GM23338 (cell line): ENCODE data around the gene TERT. TPM values are rescaled to one million over a fixed set of nuclear protein-coding genes. Genes with fewer than 3 reads are reported as not detected.

ENCODE experiments used
- ATAC-seq: fragments of 200-7000 bp; cut with Tn5 transposase; 3 replicates; pipeline ENCODE4 v1.9.1; 2020
- DNase-seq: peaks from one replicate; pipeline ENCODE4 v3.0.0-alpha.2; 2015; ENCODE audit warnings: low spot score
- H2AFZ ChIP-seq: fragments of 200-600 bp; sonication (generic); 2 replicates; pipeline ENCODE4 v1.8.0; 2016; ENCODE audit warnings: antibody characterized with exemption, mild to moderate bottlenecking, moderate library complexity
- H3F3A ChIP-seq: fragments of 200-600 bp; sonication (generic); replicated peaks from 2 replicates; pipeline ENCODE4 v1.8.0; 2017; ENCODE audit warnings: antibody characterized with exemption, mixed run types, low read depth
- H3K27ac ChIP-seq: fragments of 200-600 bp; sonication (generic); 2 replicates; pipeline ENCODE4 v1.6.1; 2016; ENCODE audit warnings: low read depth
- H3K27me3 ChIP-seq: fragments of 200-600 bp; sonication (generic); 2 replicates; pipeline ENCODE4 v1.8.0; 2016; ENCODE audit warnings: mild to moderate bottlenecking, mixed run types, moderate library complexity; ENCODE audit not compliant: insufficient read depth
- H3K36me3 ChIP-seq: fragments of 200-600 bp; sonication (generic); 2 replicates; pipeline ENCODE4 v1.8.0; 2016; ENCODE audit warnings: mild to moderate bottlenecking; ENCODE audit not compliant: insufficient read depth
- H3K4me1 ChIP-seq: fragments of 200-600 bp; sonication (generic); 2 replicates; pipeline ENCODE4 v1.8.0; 2016; ENCODE audit warnings: mild to moderate bottlenecking, moderate library complexity; ENCODE audit not compliant: insufficient read depth
- H3K4me2 ChIP-seq: fragments of 200-600 bp; sonication (generic); 2 replicates; pipeline ENCODE4 v1.7.1; 2017; ENCODE audit warnings: mixed run types
- H3K4me3 ChIP-seq: fragments of 200-600 bp; sonication (generic); 2 replicates; pipeline ENCODE4 v1.6.1; 2016; ENCODE audit warnings: mixed run types
- H3K79me2 ChIP-seq: fragments of 200-600 bp; sonication (generic); replicated peaks from 2 replicates; pipeline ENCODE4 v1.8.0; 2017; ENCODE audit warnings: mild to moderate bottlenecking; ENCODE audit not compliant: insufficient read depth
- H3K9me2 ChIP-seq: fragments of 200-600 bp; sonication (generic); 2 replicates; pipeline ENCODE4 v1.8.0; 2017; ENCODE audit not compliant: insufficient read depth
- H4K20me1 ChIP-seq: fragments of 200-600 bp; sonication (generic); replicated peaks from 2 replicates; pipeline ENCODE4 v1.8.0; 2017; ENCODE audit warnings: mild to moderate bottlenecking; ENCODE audit not compliant: insufficient read depth
- H3K27ac Mint-ChIP-seq: 2 replicates; pipeline ENCODE4 v1.8.0; 2020; ENCODE audit warnings: inconsistent platforms, mild to moderate bottlenecking, moderate library complexity, mixed read lengths
- H3K27me3 Mint-ChIP-seq: 3 replicates; pipeline ENCODE4 v1.8.0; 2022; ENCODE audit warnings: low read depth, mild to moderate bottlenecking, moderate library complexity, mixed read lengths, inconsistent platforms; ENCODE audit not compliant: insufficient read depth, poor library complexity
- H3K36me3 Mint-ChIP-seq: 3 replicates; pipeline ENCODE4 v1.8.0; 2021; ENCODE audit warnings: low read depth, mild to moderate bottlenecking, inconsistent platforms, moderate library complexity, mixed read lengths
- H3K4me1 Mint-ChIP-seq: 3 replicates; pipeline ENCODE4 v1.8.0; 2020; ENCODE audit warnings: mild to moderate bottlenecking, inconsistent platforms, mixed read lengths
- H3K4me3 Mint-ChIP-seq: 3 replicates; pipeline ENCODE4 v1.8.0; 2021; ENCODE audit warnings: moderate library complexity, mild to moderate bottlenecking, inconsistent platforms, mixed read lengths
- H3K9me3 Mint-ChIP-seq: 3 replicates; pipeline ENCODE4 v1.8.0; 2020; ENCODE audit warnings: moderate library complexity, mild to moderate bottlenecking, inconsistent platforms, mixed read lengths
- EZH2 ChIP-seq: fragments of 200-600 bp; sonication (generic); IDR thresholded peaks from one replicate; pipeline ENCODE4 v1.8.0; 2017; ENCODE audit warnings: antibody characterized with exemption, mild to moderate bottlenecking, low read depth; ENCODE audit not compliant: unreplicated experiment
- EZH2phosphoT487 ChIP-seq: fragments of 200-600 bp; sonication (generic); IDR thresholded peaks from one replicate; pipeline ENCODE4 v1.8.1; 2018; ENCODE audit warnings: antibody characterized with exemption; ENCODE audit not compliant: unreplicated experiment
- JUNB ChIP-seq: IDR thresholded peaks from one replicate; pipeline ENCODE4 v1.6.1; 2016; ENCODE audit warnings: antibody characterized with exemption; ENCODE audit not compliant: unreplicated experiment
- POLR2AphosphoS5 ChIP-seq: IDR thresholded peaks from 2 replicates; pipeline ENCODE4 v1.6.1; 2016; ENCODE audit warnings: antibody characterized with exemption, low read depth
- STAT1 ChIP-seq: IDR thresholded peaks from one replicate; pipeline ENCODE4 v1.6.1; 2016; ENCODE audit warnings: antibody characterized with exemption; ENCODE audit not compliant: unreplicated experiment
- ZNF114 ChIP-seq: fragments of 250-450 bp; sonication (Bioruptor Pico); IDR thresholded peaks from 2 replicates; pipeline ENCODE4 v1.5.0; 2020; ENCODE audit warnings: mild to moderate bottlenecking, moderate library complexity
- ZNF331 ChIP-seq: fragments of 250-450 bp; sonication (Bioruptor Pico); IDR thresholded peaks from 2 replicates; pipeline ENCODE4 v1.5.0; 2020; ENCODE audit warnings: low read depth, mild to moderate bottlenecking, moderate library complexity
- polyA plus RNA-seq: library from polyadenylated mRNA; unstranded; fragments of >200 nt; fragmentation: Nextera tagmentation; extraction: Ambion mirVana; gene quantifications from 2 replicates; pipeline ENCODE4 v1.2.1, GENCODE V29; 2016
- total RNA-seq: library from RNA; depleted of rRNA; stranded (reverse); fragments of >200 nt; shearing (Covaris generic); gene quantifications from 2 replicates; pipeline ENCODE4 v1.2.3, GENCODE V29; 2014
- TF ChIP-seq, protein P1 (sequence below), 2 experiments: fragments of 200-600 bp in 1 of 2; sonication (generic) in 1 of 2; conservative IDR thresholded peaks; 2 replicates each; pipeline versions ENCODE4 v1.5.1 to v1.6.1; 2016 to 2017; ENCODE audit warnings: antibody characterized with exemption in 2 of 2, low read depth in 2 of 2, mild to moderate bottlenecking in 2 of 2, moderate library complexity in 1 of 2
- TF ChIP-seq, protein P2 (sequence below): IDR thresholded peaks from 2 replicates; pipeline ENCODE4 v1.6.1; 2016; ENCODE audit warnings: antibody characterized with exemption
- TF ChIP-seq, protein P3 (sequence below): fragments of 250-450 bp; sonication (Bioruptor Pico); IDR thresholded peaks from 2 replicates; pipeline ENCODE4 v1.5.0; 2020; ENCODE audit warnings: mild to moderate bottlenecking, moderate library complexity

The TERT gene
- total and polyA plus RNA-seq, 2 experiments from 2014 or later, result 9.8 to 46.4 TPM

DNA sequence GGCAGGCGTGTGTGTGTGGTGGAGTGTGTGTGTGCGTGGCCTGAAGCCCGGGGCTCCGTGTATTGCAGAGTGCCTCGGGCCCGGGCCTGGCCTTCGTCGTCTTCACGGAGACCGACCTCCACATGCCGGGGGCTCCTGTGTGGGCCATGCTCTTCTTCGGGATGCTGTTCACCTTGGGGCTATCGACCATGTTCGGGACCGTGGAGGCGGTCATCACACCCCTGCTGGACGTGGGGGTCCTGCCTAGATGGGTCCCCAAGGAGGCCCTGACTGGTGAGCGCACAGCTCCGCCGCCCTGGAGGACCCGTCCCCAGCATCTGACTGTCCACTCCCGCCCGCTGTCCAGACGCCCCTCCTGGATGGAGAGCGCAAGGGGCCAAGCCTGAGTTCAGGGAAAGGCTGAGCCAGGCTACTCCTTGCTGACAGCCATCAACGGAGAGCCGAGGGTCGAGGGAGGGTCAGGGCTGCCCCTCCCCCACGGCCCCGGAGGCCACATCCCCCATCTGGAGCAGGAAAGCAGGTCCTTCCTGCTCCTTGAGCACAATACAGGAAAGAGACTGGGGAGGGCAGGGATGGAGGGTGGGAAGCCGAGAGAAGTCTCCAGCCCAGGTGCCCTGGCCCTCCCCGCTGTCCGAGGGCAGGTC, 51.3 kb downstream of the TERT start (continued):
- TF ChIP-seq, protein P1, sequence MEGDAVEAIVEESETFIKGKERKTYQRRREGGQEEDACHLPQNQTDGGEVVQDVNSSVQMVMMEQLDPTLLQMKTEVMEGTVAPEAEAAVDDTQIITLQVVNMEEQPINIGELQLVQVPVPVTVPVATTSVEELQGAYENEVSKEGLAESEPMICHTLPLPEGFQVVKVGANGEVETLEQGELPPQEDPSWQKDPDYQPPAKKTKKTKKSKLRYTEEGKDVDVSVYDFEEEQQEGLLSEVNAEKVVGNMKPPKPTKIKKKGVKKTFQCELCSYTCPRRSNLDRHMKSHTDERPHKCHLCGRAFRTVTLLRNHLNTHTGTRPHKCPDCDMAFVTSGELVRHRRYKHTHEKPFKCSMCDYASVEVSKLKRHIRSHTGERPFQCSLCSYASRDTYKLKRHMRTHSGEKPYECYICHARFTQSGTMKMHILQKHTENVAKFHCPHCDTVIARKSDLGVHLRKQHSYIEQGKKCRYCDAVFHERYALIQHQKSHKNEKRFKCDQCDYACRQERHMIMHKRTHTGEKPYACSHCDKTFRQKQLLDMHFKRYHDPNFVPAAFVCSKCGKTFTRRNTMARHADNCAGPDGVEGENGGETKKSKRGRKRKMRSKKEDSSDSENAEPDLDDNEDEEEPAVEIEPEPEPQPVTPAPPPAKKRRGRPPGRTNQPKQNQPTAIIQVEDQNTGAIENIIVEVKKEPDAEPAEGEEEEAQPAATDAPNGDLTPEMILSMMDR (conservative IDR thresholded peaks at IDR 0.05; ENCODE audit: low read depth in 2 of 2), result no peak
- no peak for TF ChIP-seq STAT1
- no peak for TF ChIP-seq ZNF114 (CRISPR knock-in tag)
- TF ChIP-seq ZNF331 (CRISPR knock-in tag), result no peak
- TF ChIP-seq, protein P2, sequence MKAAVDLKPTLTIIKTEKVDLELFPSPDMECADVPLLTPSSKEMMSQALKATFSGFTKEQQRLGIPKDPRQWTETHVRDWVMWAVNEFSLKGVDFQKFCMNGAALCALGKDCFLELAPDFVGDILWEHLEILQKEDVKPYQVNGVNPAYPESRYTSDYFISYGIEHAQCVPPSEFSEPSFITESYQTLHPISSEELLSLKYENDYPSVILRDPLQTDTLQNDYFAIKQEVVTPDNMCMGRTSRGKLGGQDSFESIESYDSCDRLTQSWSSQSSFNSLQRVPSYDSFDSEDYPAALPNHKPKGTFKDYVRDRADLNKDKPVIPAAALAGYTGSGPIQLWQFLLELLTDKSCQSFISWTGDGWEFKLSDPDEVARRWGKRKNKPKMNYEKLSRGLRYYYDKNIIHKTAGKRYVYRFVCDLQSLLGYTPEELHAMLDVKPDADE, result no peak
- TF ChIP-seq POLR2AphosphoS5, result no peak
- no peak for TF ChIP-seq JUNB
- TF ChIP-seq EZH2, result no peak

DNA sequence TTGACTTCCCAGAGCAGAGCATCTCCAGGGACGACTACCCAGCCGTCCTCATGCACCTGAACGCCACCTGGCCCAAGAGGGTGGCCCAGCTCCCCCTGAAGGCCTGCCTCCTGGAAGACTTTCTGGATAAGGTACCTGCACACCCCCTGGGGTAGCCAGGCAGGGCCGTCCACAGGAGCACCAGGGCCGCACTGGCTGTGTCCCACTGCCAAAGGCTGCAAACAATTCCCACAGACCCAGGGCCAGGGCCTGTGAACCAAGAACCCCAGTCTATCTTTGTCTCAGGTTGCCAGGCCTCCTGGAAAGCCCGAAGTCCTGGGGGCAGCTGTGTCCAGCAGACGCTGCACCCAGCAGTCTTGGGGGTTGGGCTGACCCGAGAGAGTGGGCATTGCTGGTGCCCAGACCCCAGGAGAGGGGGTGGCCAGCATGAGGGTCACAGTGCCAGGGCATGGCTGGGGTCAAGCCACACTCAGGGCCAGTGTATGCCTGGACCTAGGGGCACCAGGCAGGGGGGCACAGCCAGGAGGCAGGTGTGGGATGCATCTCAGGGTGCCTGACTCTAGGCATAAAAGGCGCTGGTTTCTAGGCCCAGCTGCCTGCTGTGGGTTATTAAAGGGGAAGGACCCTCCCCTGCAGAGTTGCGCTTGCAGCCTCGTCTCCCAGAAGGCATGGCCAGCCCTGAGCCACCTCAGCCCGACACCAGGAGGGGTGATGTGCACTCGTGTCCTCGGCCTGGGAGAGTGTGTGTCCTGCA, 52.0 kb downstream of the TERT start:
- no peaks in the 10 kb centered on the region for H3K36me3 ChIP-seq
- H3K9me3 Mint-ChIP-seq, result no peaks in the 10 kb centered on the region; the same call in 2 of the 3 replicates
- H4K20me1 ChIP-seq, result no peaks in the 10 kb centered on the region
- H3K27me3 Mint-ChIP-seq, result peaks cover 6% of the 10 kb centered on the region
- H3F3A ChIP-seq, result no peaks in the 10 kb centered on the region
- no peak overlapping the region for H3K4me2 ChIP-seq
- H3K27me3 ChIP-seq, result no peaks in the 10 kb centered on the region
- DNase-seq, result no peak
- H2AFZ ChIP-seq, result no peak overlapping the region
- no peaks in the 10 kb centered on the region for H3K9me2 ChIP-seq
- no peak overlapping the region for H3K27ac Mint-ChIP-seq
- H3K36me3 Mint-ChIP-seq, result no peaks in the 10 kb centered on the region
- no peak overlapping the region for H3K4me3 ChIP-seq
- H3K4me3 Mint-ChIP-seq, result no peak overlapping the region
- ATAC-seq, result no peak
- 0 out of 2 replicates have a peak, but pooled peaks cover 3% of the 10 kb centered on the region for H3K4me1 ChIP-seq
- H3K27ac ChIP-seq, result no peak overlapping the region
- no peaks in the 10 kb centered on the region for H3K79me2 ChIP-seq
- peaks cover 13% of the 10 kb centered on the region; the same call in 2 of the 3 replicates for H3K4me1 Mint-ChIP-seq
- TF ChIP-seq EZH2 (no peak), POLR2AphosphoS5 (no peak), EZH2phosphoT487 (no peak), JUNB (no peak)
- TF ChIP-seq, protein P1 (conservative IDR thresholded peaks at IDR 0.05; ENCODE audit: low read depth in 2 of 2), result no peak
- TF ChIP-seq, protein P2, result no peak
- TF ChIP-seq, protein P3, sequence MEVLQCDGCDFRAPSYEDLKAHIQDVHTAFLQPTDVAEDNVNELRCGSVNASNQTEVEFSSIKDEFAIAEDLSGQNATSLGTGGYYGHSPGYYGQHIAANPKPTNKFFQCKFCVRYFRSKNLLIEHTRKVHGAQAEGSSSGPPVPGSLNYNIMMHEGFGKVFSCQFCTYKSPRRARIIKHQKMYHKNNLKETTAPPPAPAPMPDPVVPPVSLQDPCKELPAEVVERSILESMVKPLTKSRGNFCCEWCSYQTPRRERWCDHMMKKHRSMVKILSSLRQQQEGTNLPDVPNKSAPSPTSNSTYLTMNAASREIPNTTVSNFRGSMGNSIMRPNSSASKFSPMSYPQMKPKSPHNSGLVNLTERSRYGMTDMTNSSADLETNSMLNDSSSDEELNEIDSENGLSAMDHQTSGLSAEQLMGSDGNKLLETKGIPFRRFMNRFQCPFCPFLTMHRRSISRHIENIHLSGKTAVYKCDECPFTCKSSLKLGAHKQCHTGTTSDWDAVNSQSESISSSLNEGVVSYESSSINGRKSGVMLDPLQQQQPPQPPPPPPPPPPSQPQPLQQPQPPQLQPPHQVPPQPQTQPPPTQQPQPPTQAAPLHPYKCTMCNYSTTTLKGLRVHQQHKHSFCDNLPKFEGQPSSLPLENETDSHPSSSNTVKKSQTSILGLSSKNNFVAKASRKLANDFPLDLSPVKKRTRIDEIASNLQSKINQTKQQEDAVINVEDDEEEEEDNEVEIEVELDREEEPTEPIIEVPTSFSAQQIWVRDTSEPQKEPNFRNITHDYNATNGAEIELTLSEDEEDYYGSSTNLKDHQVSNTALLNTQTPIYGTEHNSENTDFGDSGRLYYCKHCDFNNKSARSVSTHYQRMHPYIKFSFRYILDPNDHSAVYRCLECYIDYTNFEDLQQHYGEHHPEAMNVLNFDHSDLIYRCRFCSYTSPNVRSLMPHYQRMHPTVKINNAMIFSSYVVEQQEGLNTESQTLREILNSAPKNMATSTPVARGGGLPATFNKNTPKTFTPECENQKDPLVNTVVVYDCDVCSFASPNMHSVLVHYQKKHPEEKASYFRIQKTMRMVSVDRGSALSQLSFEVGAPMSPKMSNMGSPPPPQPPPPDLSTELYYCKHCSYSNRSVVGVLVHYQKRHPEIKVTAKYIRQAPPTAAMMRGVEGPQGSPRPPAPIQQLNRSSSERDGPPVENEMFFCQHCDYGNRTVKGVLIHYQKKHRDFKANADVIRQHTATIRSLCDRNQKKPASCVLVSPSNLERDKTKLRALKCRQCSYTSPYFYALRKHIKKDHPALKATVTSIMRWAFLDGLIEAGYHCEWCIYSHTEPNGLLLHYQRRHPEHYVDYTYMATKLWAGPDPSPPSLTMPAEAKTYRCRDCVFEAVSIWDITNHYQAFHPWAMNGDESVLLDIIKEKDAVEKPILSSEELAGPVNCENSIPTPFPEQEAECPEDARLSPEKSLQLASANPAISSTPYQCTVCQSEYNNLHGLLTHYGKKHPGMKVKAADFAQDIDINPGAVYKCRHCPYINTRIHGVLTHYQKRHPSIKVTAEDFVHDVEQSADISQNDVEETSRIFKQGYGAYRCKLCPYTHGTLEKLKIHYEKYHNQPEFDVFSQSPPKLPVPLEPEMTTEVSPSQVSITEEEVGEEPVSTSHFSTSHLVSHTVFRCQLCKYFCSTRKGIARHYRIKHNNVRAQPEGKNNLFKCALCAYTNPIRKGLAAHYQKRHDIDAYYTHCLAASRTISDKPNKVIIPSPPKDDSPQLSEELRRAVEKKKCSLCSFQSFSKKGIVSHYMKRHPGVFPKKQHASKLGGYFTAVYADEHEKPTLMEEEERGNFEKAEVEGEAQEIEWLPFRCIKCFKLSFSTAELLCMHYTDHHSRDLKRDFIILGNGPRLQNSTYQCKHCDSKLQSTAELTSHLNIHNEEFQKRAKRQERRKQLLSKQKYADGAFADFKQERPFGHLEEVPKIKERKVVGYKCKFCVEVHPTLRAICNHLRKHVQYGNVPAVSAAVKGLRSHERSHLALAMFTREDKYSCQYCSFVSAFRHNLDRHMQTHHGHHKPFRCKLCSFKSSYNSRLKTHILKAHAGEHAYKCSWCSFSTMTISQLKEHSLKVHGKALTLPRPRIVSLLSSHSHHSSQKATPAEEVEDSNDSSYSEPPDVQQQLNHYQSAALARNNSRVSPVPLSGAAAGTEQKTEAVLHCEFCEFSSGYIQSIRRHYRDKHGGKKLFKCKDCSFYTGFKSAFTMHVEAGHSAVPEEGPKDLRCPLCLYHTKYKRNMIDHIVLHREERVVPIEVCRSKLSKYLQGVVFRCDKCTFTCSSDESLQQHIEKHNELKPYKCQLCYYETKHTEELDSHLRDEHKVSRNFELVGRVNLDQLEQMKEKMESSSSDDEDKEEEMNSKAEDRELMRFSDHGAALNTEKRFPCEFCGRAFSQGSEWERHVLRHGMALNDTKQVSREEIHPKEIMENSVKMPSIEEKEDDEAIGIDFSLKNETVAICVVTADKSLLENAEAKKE (CRISPR knock-in tag), result no peak
